Activated CD8-positive, alpha-beta memory T cell treated with anti-CD3 and anti-CD28 coated beads for 1 hour (primary cell): ENCODE measurements around the gene SIDT1.
"Not testable (repeated sequence)": the region's sequence is repeated elsewhere in the genome, so short reads cannot be mapped to it uniquely, and the experiment has no call there.

Experiments used
- DNase-seq, 2 donors: peaks; one replicate each; pipeline ENCODE4 v3.0.0-alpha.2; 2020; ENCODE audit warnings: low read depth in 1 of 2; ENCODE audit errors: extremely low read depth in 1 of 2

SIDT1 gene

DNA sequence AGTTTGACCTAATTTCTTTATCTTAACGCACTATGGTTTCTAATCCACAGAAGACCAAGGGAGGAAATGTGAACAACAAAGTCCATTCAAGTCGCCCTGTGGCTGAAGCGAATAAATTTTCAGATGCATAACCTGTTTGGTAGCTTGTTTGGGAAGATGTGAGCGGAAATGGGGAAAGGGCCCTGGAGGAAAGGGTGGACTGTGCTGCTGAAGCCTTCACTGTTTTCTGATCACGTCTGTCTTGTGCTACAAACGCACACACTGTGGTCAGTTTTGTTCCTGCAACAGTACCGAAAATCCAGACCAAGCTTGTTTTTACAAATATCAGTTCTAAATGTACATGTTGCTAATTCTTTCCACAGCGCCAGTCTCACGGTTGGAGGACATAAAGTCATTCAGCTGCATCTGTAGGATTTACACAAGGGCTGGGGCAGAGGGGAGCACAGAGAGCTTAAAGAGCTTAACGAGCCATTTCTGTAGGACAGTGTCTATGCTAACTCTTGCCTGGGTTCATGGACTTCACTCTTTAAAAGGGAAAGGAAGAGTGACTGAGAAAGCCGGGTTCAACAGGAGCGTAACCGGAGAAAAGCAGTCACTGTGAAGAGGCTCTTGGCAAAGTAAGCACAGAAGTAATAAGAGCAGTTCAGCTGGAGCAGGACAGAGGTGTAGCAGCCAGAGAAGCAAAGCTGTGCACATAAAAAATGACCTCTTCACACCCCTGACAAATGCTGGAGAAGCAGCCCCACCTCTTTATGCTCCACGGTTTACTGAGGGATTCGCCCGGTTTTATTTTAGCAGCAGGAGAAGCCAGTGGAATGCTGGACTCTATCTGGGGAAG is 97.4 kb downstream of the SIDT1 start:
- DNase-seq, result no peak

GRCh38 chr3:113630956-113631542 is 98.7 kb downstream of the SIDT1 start:
- DNase-seq, result no peak

DNA sequence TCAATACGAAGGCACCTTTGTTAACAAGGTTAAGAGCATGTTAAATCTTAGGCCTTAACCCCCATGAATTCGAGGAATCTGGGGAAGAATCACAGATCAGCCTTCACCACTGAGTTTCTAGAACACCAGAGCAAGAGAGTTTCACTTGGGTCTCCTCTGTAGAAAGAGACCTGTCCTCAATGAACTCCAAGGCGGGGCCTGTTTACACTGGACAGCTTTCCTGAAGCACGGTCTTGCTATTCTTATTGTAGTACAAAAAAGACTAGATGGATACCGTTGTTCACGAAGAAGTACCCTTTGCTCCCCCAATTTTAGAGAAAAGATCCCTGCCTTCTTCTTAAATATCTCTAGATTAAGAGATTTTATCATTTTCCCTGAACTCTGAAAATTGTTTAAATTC is 99.2 kb downstream of the SIDT1 start:
- no peak for DNase-seq

- no peak for DNase-seq
These were observed 102.6 kb downstream of the SIDT1 start for GRCh38 chr3:113634782-113635474.

- not testable (repeated sequence) for DNase-seq
These were observed 103.7 kb downstream of the SIDT1 start for GRCh38 chr3:113636034-113636433.

DNA sequence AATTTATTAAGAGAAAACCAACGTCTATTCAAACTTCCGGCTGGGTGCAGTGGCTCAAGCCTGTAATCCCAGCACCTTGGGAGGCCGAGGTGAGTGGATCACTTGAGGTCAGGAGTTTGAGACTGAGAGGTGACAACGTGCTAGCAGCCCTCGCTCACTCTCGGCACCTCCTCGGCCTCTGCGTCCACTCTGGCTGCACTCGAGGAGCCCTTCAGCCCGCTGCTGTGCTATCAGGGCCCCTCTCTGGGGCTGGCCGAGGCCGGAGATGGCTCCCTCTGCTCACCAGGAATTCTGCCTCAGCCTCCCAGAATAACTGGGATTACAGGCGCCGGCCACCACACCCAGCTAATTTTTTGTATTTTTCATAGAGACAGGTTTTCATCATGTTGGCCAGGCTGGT is 105.4 kb downstream of the SIDT1 start:
- no peak for DNase-seq

GRCh38 chr3:113638910-113639309 is 106.6 kb downstream of the SIDT1 start:
- no peak for DNase-seq

- DNase-seq, result no peak
These were observed 111.2 kb downstream of the SIDT1 start for GRCh38 chr3:113643583-113643982.

- DNase-seq, result no peak
These were observed 116.2 kb downstream of the SIDT1 start for GRCh38 chr3:113648524-113648923.

- no peak for DNase-seq
These were observed 117.0 kb downstream of the SIDT1 start for GRCh38 chr3:113649174-113649845.

DNA sequence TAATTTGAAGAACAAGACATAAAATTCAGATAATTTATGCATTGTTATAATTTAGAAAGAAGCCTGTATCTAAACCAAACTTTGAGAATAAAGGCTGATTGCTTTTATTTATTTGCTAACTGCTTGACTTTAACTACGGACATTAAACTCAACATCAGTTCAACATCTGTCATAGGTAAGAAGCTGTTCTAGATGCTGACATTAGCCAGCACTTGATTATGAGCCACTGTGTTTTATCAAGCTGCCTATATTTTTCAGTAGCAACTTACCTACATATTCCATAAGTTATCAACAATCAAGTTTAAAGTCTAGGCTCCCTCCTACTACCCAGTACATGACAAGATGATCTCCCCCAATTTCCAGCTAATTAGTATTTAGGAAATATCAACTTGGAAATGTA is 122.0 kb downstream of the SIDT1 start:
- no peak for DNase-seq

- DNase-seq, result no peak
These were observed 122.5 kb downstream of the SIDT1 start for GRCh38 chr3:113654851-113655250.

GRCh38 chr3:113658107-113658506 is 125.8 kb downstream of the SIDT1 start:
- DNase-seq, result no peak

GRCh38 chr3:113659101-113659541 is 126.8 kb downstream of the SIDT1 start:
- no peak for DNase-seq

DNA sequence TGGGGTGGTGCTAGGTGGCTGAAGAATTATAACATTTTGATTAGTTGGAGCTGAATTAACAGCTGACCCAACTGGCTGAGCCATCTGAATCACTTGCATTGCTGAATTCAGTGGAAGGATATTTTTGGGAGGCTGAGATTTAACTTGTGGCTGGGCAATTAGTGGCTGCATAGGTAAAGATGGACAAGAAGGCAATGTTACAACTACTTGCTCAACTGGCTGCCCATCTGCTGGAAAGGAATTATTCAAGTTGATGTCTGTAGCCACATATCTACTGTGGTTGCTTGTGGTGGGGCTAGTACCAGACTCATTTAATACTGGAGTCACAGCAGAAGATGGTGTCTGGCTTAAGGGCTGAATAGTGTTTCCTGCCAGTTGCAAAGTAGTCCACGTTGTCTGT is 127.6 kb downstream of the SIDT1 start:
- DNase-seq, result no peak

GRCh38 chr3:113660458-113660857 is 128.1 kb downstream of the SIDT1 start:
- DNase-seq, result no peak

- no peak for DNase-seq
These were observed 128.5 kb downstream of the SIDT1 start for GRCh38 chr3:113660896-113661295.

- DNase-seq, result no peak
These were observed 130.5 kb downstream of the SIDT1 start for GRCh38 chr3:113662824-113663223.

- DNase-seq, result no peak
These were observed 131.0 kb downstream of the SIDT1 start for GRCh38 chr3:113663324-113663750.

DNA sequence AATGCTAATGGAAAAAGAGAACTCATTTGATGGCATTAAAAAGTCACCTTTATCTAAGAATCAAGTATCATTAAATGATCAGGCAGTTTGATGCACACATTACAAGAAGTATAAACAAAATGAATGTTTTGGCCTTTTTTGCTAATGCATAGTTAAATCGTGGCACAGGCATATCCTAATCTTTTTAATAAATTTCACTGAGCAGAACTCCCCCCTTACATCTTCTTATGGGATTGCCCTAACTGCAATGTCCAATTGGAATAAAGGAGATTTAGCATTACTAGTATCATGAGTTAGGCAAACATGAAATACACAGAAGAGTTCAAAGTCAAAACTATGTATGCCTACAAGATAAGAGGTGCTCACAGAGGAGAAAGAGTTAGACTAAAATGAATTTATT is 131.4 kb downstream of the SIDT1 start:
- DNase-seq, result no peak

DNA sequence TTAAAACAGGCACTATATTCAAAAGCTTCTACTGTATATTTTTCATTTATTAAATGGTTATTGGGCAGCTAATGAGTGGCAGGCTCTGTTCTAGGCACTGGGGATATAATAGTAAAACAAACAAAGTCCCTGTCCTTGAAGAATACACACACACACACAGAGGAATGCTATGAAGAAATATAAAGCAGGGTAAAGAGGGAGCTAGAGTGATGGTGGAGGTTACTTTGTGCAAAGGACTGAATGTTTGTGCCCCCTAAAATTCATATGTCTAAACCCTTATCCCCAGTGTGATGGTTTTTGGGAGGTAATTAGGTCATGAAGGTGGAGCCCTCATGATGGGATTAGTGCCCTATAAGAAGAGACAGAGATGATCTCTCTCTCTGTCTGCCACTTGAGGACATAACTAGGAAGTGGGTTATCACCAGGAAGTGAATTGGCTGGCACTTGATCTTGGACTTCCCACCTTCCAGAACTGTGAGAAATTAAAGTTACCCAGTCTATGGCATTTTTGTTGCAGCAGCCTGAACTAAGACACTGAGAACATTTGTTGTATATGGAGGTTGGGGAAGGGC is 132.3 kb downstream of the SIDT1 start:
- no peak for DNase-seq
